Measurements from ENCODE around the gene PRKAG1.

DNA sequence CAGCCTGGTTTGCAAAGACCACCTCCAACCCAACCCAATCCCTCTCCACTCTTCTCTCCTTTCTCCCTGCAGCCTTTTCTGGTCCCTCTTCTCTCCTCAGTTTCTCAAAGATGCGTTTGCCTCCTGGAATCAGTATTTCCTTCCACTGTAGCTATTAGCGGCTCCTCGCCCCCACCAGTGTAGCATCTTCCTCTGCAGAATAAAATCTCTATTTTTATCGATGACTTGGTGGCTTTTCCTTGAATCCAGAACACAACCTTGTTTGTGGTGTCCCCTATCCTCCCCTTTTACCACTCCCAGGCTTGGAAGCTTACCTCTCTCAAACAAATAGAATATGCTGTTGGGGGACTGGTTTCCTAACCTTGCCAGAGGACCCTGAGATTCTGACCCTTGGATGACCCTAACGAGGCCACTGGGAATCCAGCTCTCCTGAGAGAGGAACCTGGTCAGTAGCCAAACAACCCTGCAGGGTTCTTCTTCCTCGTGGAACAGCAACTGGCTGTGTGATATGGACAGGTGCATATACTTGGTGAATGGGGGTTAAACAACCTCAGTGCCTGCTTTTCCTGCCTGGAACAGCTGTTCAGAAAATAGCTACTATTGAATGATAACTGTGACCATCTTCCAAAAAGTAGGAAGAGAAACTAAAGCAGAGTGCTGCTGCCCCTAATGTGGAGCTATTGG lies 36.0 kb downstream of the PRKAG1 start:
- TF ChIP-seq CTCF (IDR thresholded peaks at IDR 0.05) (no peak), SIN3A (IDR thresholded peaks at IDR 0.05; ENCODE audit: borderline replicate concordance, insufficient read depth, low read depth, low read length) (no peak)

All from Panc1 (cell line).